HepG2 (cell line): ENCODE measurements around the gene PRKCI. TPM values are rescaled to one million over a fixed set of nuclear protein-coding genes. Genes with fewer than 3 reads are reported as not detected.

Experiments
- EP300 ChIP-seq, 3 experiments: sonication (generic) in 1 of 3; formaldehyde crosslinking in 1 of 3; IDR thresholded peaks; 2 replicates each; pipeline versions ENCODE4 v1.5.1 to v1.6.1; 2011 to 2020; ENCODE audit warnings: low read depth in 2 of 3, low read length in 2 of 3, borderline replicate concordance in 1 of 3, improper control_type of control experiment in 1 of 3, mild to moderate bottlenecking in 1 of 3, missing genetic modification reagents in 1 of 3, moderate library complexity in 1 of 3
- HES4 ChIP-seq: sonication (generic); formaldehyde crosslinking; IDR thresholded peaks from 2 replicates; pipeline ENCODE4 v1.9.0; 2021; ENCODE audit warnings: mild to moderate bottlenecking, missing genetic modification reagents, borderline replicate concordance
- HNF1A ChIP-seq, 2 experiments: sonication (generic) in 1 of 2; formaldehyde crosslinking in 1 of 2; IDR thresholded peaks; 2 replicates each; pipeline versions ENCODE4 v1.4.0 to v1.6.1; 2016 to 2020; ENCODE audit warnings: borderline replicate concordance in 1 of 2, low read depth in 1 of 2, mild to moderate bottlenecking in 1 of 2, missing genetic modification reagents in 1 of 2
- NR2F6 ChIP-seq, 2 experiments: IDR thresholded peaks; 2 replicates each; pipeline ENCODE4 v1.6.1; 2016; ENCODE audit warnings: antibody characterized with exemption in 1 of 2, mild to moderate bottlenecking in 1 of 2
- RNF219 ChIP-seq: sonication (generic); formaldehyde crosslinking; IDR thresholded peaks from 2 replicates; pipeline ENCODE4 v1.5.0; 2020; ENCODE audit warnings: mild to moderate bottlenecking, missing genetic modification reagents
- THAP9 ChIP-seq: sonication (generic); formaldehyde crosslinking; IDR thresholded peaks from 2 replicates; pipeline ENCODE4; 2020; ENCODE audit warnings: missing genetic modification reagents, mild to moderate bottlenecking, borderline replicate concordance
- ZNF687 ChIP-seq: sonication (generic); formaldehyde crosslinking; IDR thresholded peaks from 2 replicates; pipeline ENCODE4 v1.5.1; 2020; ENCODE audit warnings: mild to moderate bottlenecking, missing genetic modification reagents, moderate library complexity
- ZXDC ChIP-seq: sonication (generic); formaldehyde crosslinking; IDR thresholded peaks from 2 replicates; pipeline ENCODE4 v1.5.0; 2020; ENCODE audit warnings: mild to moderate bottlenecking, missing genetic modification reagents
- polyA plus RNA-seq, 8 experiments: library from polyadenylated mRNA; depleted of rRNA in 3 of 8; stranded (reverse) in 7 of 8; unstranded in 1 of 8; fragments of >200 nt; fragmentation: Illumina TruSeq in 4 of 8; extraction: Trizol in 4 of 8; gene quantifications; 2 replicates each; pipeline versions ENCODE4 v1.2.1 to v1.2.3, GENCODE V29; 2011 to 2016; ENCODE audit warnings: low read depth in 4 of 8, missing spikeins in 1 of 8, mixed read lengths in 1 of 8; ENCODE audit not compliant: insufficient read depth in 1 of 8
- total RNA-seq, 5 experiments: library from RNA; depleted of rRNA; stranded (reverse); fragments of >200 nt; fragmentation: Illumina TruSeq; extraction: Trizol; gene quantifications; 2 replicates each; pipeline ENCODE4 v1.2.3, GENCODE V29; 2016; ENCODE audit warnings: low read depth in 1 of 5

The PRKCI gene
- total and polyA plus RNA-seq, 2 of the 13 experiments (the other 11 are each of a cell fraction or from before 2014, with no cell fraction given): 17.2 to 30.4 TPM

GRCh38 chr3:170204509-170204908, 17.7 kb upstream of the PRKCI start (continued):
- no peak for TF ChIP-seq ZXDC
- no peak for TF ChIP-seq HES4 (CRISPR knock-in tag)
- no peak for TF ChIP-seq NR2F6 (IDR thresholded peaks at IDR 0.05)
- no peak for TF ChIP-seq NR2F6 (CRISPR knock-in tag; IDR thresholded peaks at IDR 0.05)
- TF ChIP-seq EP300 (IDR thresholded peaks at IDR 0.05; ENCODE audit: low read depth in 2 of 2, low read length in 2 of 2): no peak
- TF ChIP-seq EP300 (CRISPR knock-in tag; IDR thresholded peaks at IDR 0.05; ENCODE audit: borderline replicate concordance): no peak
- TF ChIP-seq HNF1A (IDR thresholded peaks at IDR 0.05; ENCODE audit: low read depth): no peak
- TF ChIP-seq HNF1A (CRISPR knock-in tag; IDR thresholded peaks at IDR 0.05; ENCODE audit: borderline replicate concordance): no peak
- no peak for TF ChIP-seq THAP9 (CRISPR knock-in tag)
- TF ChIP-seq ZNF687 (CRISPR knock-in tag): peak; percentile 31; the same call in 1 of the 2 replicates
- no peak for TF ChIP-seq RNF219
